H9 (cell line): Measurements from ENCODE around the gene DGKG. TPM values are rescaled to one million over a fixed set of nuclear protein-coding genes. Genes with fewer than 3 reads are reported as not detected.

ENCODE experiments used
- DNase-seq: peaks from one replicate; pipeline ENCODE4 v3.0.0-alpha.2; 2017
- H2AFZ ChIP-seq: one replicate; pipeline ENCODE4 v1.6.1; 2013; ENCODE audit warnings: mild to moderate bottlenecking, low read length, control low read depth, moderate library complexity
- H2AK5ac ChIP-seq: 2 replicates; pipeline ENCODE4 v1.6.1; 2013; ENCODE audit warnings: low read length, control low read depth, mixed read lengths; ENCODE audit not compliant: insufficient read length
- H2BK120ac ChIP-seq: one replicate; pipeline ENCODE4 v1.6.1; 2013; ENCODE audit warnings: low read depth, mild to moderate bottlenecking, low read length, control low read depth, inconsistent platforms; ENCODE audit not compliant: poor library complexity, severe bottlenecking
- H2BK12ac ChIP-seq: 2 replicates; pipeline ENCODE4 v1.6.1; 2013; ENCODE audit warnings: low read length, control low read depth, mixed read lengths, low read depth; ENCODE audit not compliant: insufficient read length
- H2BK15ac ChIP-seq: 2 replicates; pipeline ENCODE4 v1.6.1; 2013; ENCODE audit warnings: low read depth, low read length, control low read depth
- H2BK20ac ChIP-seq: one replicate; pipeline ENCODE4 v1.6.1; 2013; ENCODE audit warnings: low read depth, mild to moderate bottlenecking, low read length, control low read depth, inconsistent platforms; ENCODE audit not compliant: poor library complexity, severe bottlenecking
- H2BK5ac ChIP-seq: 2 replicates; pipeline ENCODE4 v1.6.1; 2013; ENCODE audit warnings: low read length, control low read depth, mixed read lengths; ENCODE audit not compliant: insufficient read length
- H3K14ac ChIP-seq: 2 replicates; pipeline ENCODE4 v1.6.1; 2013; ENCODE audit warnings: low read length, control low read depth; ENCODE audit not compliant: insufficient read depth
- H3K18ac ChIP-seq: 2 replicates; pipeline ENCODE4 v1.6.1; 2013; ENCODE audit warnings: low read depth, mild to moderate bottlenecking, mixed read lengths, low read length, control low read depth; ENCODE audit not compliant: insufficient read length
- H3K23ac ChIP-seq: 2 replicates; pipeline ENCODE4 v1.6.1; 2013; ENCODE audit warnings: low read length, control low read depth, mixed read lengths, low read depth; ENCODE audit not compliant: insufficient read length
- H3K23me2 ChIP-seq: 2 replicates; pipeline ENCODE4 v1.6.1; 2013; ENCODE audit warnings: low read depth, mild to moderate bottlenecking, mixed read lengths, low read length, control low read depth; ENCODE audit not compliant: insufficient read length, poor library complexity, severe bottlenecking
- H3K27ac ChIP-seq: 2 replicates; pipeline ENCODE4 v1.5.1; 2013; ENCODE audit warnings: low read length, control low read depth, mixed read lengths, low read depth; ENCODE audit not compliant: insufficient read length
- H3K27me3 ChIP-seq: 2 replicates; pipeline ENCODE4 v1.6.1; 2013; ENCODE audit warnings: low read length, control low read depth, inconsistent platforms; ENCODE audit not compliant: insufficient read depth
- H3K4ac ChIP-seq: 2 replicates; pipeline ENCODE4 v1.6.1; 2013; ENCODE audit warnings: low read depth, mild to moderate bottlenecking, control low read depth, inconsistent platforms, low read length, moderate library complexity
- H3K4me1 ChIP-seq: 2 replicates; pipeline ENCODE4 v1.6.1; 2013; ENCODE audit warnings: low read length, control low read depth, inconsistent platforms; ENCODE audit not compliant: insufficient read depth
- H3K4me2 ChIP-seq: 2 replicates; pipeline ENCODE4 v1.6.1; 2013; ENCODE audit warnings: low read length, control low read depth, mixed read lengths; ENCODE audit not compliant: insufficient read length, insufficient read depth
- H3K56ac ChIP-seq: 2 replicates; pipeline ENCODE4 v1.6.1; 2013; ENCODE audit warnings: low read depth, mild to moderate bottlenecking, mixed read lengths, low read length, control low read depth; ENCODE audit not compliant: insufficient read length
- H3K79me1 ChIP-seq: 2 replicates; pipeline ENCODE4 v1.6.1; 2013; ENCODE audit warnings: low read depth, mild to moderate bottlenecking, moderate library complexity, low read length, control low read depth, inconsistent platforms; ENCODE audit not compliant: insufficient read depth, poor library complexity, severe bottlenecking
- H3K79me2 ChIP-seq: 2 replicates; pipeline ENCODE4 v1.6.1; 2013; ENCODE audit warnings: low read length, control low read depth, inconsistent platforms; ENCODE audit not compliant: insufficient read depth
- H3K9ac ChIP-seq: 2 replicates; pipeline ENCODE4 v1.6.1; 2013; ENCODE audit warnings: low read length, control low read depth, mixed read lengths; ENCODE audit not compliant: insufficient read length; ENCODE audit errors: extremely low read depth
- H3K9me3 ChIP-seq: one replicate; pipeline ENCODE4 v1.6.1; 2013; ENCODE audit warnings: low read depth, low read length, inconsistent platforms; ENCODE audit not compliant: control insufficient read depth
- H3T11ph ChIP-seq: one replicate; pipeline ENCODE4 v1.6.1; 2013; ENCODE audit warnings: mild to moderate bottlenecking, low read length, control low read depth, inconsistent platforms
- H4K20me1 ChIP-seq: one replicate; pipeline ENCODE4 v1.6.1; 2013; ENCODE audit not compliant: control insufficient read depth, insufficient read length, insufficient read depth
- H4K5ac ChIP-seq: 2 replicates; pipeline ENCODE4 v1.6.1; 2013; ENCODE audit warnings: low read depth, mild to moderate bottlenecking, mixed read lengths, low read length, control low read depth; ENCODE audit not compliant: insufficient read length
- H4K8ac ChIP-seq: replicated peaks from 2 replicates; pipeline ENCODE4 v1.6.1; 2013; ENCODE audit warnings: low read length, control low read depth, mixed read lengths, low read depth; ENCODE audit not compliant: insufficient read length
- H4K91ac ChIP-seq: 2 replicates; pipeline ENCODE4 v1.6.1; 2013; ENCODE audit warnings: low read depth, mild to moderate bottlenecking, moderate library complexity, mixed read lengths, low read length, control low read depth; ENCODE audit not compliant: insufficient read length
- H3K27ac Mint-ChIP-seq, 3 experiments: 2 replicates in 2 of 3; 3 replicates in 1 of 3; pipeline ENCODE4 v1.8.0; 2020 to 2021; ENCODE audit warnings: mixed read lengths in 3 of 3, mild to moderate bottlenecking in 1 of 3, moderate library complexity in 1 of 3
- H3K27me3 Mint-ChIP-seq: 2 replicates; pipeline ENCODE4 v1.8.0; 2021; ENCODE audit warnings: low read depth, mild to moderate bottlenecking, moderate library complexity, mixed read lengths
- H3K36me3 Mint-ChIP-seq, 3 experiments: 2 replicates in 2 of 3; 3 replicates in 1 of 3; pipeline ENCODE4 v1.8.0; 2020 to 2021; ENCODE audit warnings: low read depth in 3 of 3, mixed read lengths in 3 of 3; ENCODE audit not compliant: insufficient read depth in 1 of 3
- H3K4me1 Mint-ChIP-seq, 2 experiments: 2 replicates each; pipeline ENCODE4 v1.8.0; 2020; ENCODE audit warnings: mixed read lengths in 2 of 2
- H3K4me3 Mint-ChIP-seq, 2 experiments: 2 replicates in 1 of 2; 3 replicates in 1 of 2; pipeline ENCODE4 v1.8.0; 2020 to 2021; ENCODE audit warnings: mild to moderate bottlenecking in 2 of 2, mixed read lengths in 2 of 2, moderate library complexity in 1 of 2
- H3K9me3 Mint-ChIP-seq, 2 experiments: 2 replicates in 1 of 2; 3 replicates in 1 of 2; pipeline ENCODE4 v1.8.0; 2020; ENCODE audit warnings: mild to moderate bottlenecking in 2 of 2, mixed read lengths in 2 of 2, moderate library complexity in 1 of 2
- CTCF ChIP-seq: fragments of 200-600 bp; sonication (generic); conservative IDR thresholded peaks from 3 replicates; pipeline ENCODE4 v1.8.0; 2021; ENCODE audit warnings: antibody characterized with exemption, mild to moderate bottlenecking
- WGBS: extraction: QIAGEN DNeasy Blood & Tissue Kit; methylation state at CpG from one replicate; pipeline ENCODE4 v1.1.7; 2013; ENCODE audit warnings: missing lambda C conversion rate, low lambda C conversion rate, mixed read lengths; ENCODE audit not compliant: insufficient read length; ENCODE audit errors: extremely low coverage; 5-methylcytosine and 5-hydroxymethylcytosine counted together
- total RNA-seq: library from RNA; stranded (reverse); gene quantifications from 2 replicates; pipeline ENCODE4 v1.2.1, GENCODE V29; 2021

DGKG gene
- total RNA-seq, 1 experiment from 2014 or later, result not detected

GRCh38 chr3:186102687-186103086 is 259.3 kb downstream of the DGKG start:
- H3K36me3 Mint-ChIP-seq, result peaks cover 0 to 18% (median 0%) of the 10 kb centered on the region in 3 experiments; a peak in 2 of 7 replicates
- Histone ChIP-seq H3K18ac (no peak overlapping the region), H3K9me3 (no peaks in the 10 kb centered on the region), H4K5ac (no peak overlapping the region), H3K27me3 (peaks cover 3% of the 10 kb centered on the region; the same call in 1 of the 2 replicates), H3K4ac (no peak overlapping the region), H3K27ac (no peak overlapping the region), H3K23ac (no peak overlapping the region), H3K23me2 (peaks cover 4% of the 10 kb centered on the region), H3K79me1 (no peaks in the 10 kb centered on the region), H2AFZ (no peak overlapping the region), H3T11ph (no peak overlapping the region), H4K91ac (no peak overlapping the region), H2BK20ac (no peak overlapping the region), H3K4me2 (no peak overlapping the region), H2BK15ac (no peak overlapping the region), H3K79me2 (no peaks in the 10 kb centered on the region; the same call in 1 of the 2 replicates), H2BK5ac (no peak overlapping the region), H3K9ac (no peak overlapping the region), H3K56ac (no peak overlapping the region), H2AK5ac (no peak overlapping the region), H3K4me1 (peaks cover 2% of the 10 kb centered on the region; the same call in 1 of the 2 replicates), H3K14ac (no peak overlapping the region), H4K20me1 (no peaks in the 10 kb centered on the region), H2BK120ac (no peak overlapping the region), H4K8ac (no peak overlapping the region), H2BK12ac (no peak overlapping the region)
- no peak for DNase-seq
- peaks cover 29 to 30% of the 10 kb centered on the region in 2 experiments for H3K4me1 Mint-ChIP-seq
- TF ChIP-seq CTCF, result no peak
- WGBS, result no CpG with 5 or more reads among the region's 4 CpGs
- no peaks in the 10 kb centered on the region; a peak in 2 of 5 replicates for H3K9me3 Mint-ChIP-seq
- peaks cover 92% of the 10 kb centered on the region for H3K27me3 Mint-ChIP-seq
- H3K4me3 Mint-ChIP-seq, result no peak overlapping the region
- H3K27ac Mint-ChIP-seq, result no peak overlapping the region
